ENCODE results near the gene PRDM16.

Gene PRDM16

GRCh38 chr1:3474016-3474415, 405.0 kb downstream of the PRDM16 start:
- no peak for DNase-seq

GRCh38 chr1:3474421-3474820, 405.4 kb downstream of the PRDM16 start:
- DNase-seq, result no peak

DNA sequence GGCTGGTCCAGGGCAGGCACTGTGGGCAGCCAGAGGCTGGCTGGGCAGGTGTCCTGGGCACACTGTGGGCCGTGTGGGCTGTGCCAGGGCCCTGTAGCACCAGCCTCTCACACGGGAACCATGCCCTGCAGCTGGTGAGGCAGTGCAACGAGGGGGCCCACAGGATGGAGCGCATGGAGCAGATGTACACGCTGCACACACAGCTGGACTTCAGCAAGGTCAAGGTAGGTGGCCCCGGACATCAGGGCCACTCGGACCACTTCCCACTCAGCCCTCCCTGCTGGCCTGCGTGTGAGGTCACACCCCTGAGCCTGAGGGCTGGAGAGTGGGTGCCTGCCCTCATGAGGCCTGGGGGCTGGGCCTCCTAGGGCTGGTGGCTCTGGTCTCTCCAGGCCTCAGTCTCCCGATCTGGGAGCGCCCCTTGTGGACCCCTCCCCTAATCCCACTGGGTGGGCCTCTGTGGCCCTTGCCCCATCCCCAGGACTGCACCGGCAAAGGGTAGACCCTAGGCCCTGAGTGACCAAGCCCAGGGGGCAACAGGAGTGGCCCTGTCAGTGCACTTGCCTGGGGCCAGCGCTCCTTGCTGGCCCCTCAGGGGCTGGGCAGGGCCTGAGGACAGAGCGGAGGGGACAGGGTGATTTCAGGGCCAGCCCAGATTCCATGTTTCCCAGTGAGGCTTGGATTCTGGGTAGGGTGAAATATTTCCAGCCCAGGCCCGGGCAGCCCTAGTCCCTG, 407.0 kb downstream of the PRDM16 start:
- DNase-seq, result no peak

- DNase-seq, result no peak
Measured at GRCh38 chr1:3476666-3477065, 407.7 kb downstream of the PRDM16 start.

GRCh38 chr1:3477241-3477995, 408.4 kb downstream of the PRDM16 start:
- no peak for DNase-seq

DNA sequence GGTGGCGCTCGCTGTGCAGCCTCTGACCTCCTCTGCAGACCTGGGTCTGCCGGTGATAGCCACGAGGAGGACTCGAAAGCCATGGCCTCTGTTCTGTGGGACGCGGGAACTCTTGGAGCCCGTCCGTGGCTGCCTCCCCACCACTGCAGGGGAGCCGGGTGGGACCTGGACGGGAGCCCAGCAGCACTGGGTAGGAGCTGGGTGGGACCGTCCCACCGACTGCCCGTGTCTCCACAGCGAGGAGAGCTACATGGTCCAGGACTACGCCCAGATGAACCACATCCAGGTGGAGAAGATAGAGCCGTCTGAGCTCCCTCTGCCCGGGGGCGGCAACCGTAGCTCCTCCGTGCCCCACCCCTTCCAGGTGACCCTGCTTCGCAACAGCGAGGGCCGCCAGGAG, 409.2 kb downstream of the PRDM16 start:
- DNase-seq, result no peak

GRCh38 chr1:3479511-3480368, 410.7 kb downstream of the PRDM16 start:
- no peak for DNase-seq

DNA sequence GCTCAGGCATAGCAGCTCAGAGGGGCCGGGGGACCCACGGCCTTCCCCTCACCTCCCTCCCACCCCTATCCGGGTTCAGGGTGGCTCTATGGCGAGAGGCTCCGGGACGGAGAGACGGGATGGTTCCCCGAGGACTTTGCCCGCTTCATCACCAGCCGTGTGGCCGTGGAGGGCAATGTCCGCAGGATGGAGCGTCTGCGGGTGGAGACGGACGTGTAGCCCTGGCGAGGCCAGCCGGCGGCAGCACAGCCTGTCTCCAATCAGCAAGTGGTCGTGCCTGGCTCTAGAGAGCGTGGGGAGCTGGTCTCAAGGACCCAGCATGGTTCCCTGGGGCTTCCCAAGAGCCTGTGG, 411.3 kb downstream of the PRDM16 start:
- no peak for DNase-seq

- DNase-seq, result no peak
Measured at GRCh38 chr1:3481046-3481445, 412.0 kb downstream of the PRDM16 start.

DNA sequence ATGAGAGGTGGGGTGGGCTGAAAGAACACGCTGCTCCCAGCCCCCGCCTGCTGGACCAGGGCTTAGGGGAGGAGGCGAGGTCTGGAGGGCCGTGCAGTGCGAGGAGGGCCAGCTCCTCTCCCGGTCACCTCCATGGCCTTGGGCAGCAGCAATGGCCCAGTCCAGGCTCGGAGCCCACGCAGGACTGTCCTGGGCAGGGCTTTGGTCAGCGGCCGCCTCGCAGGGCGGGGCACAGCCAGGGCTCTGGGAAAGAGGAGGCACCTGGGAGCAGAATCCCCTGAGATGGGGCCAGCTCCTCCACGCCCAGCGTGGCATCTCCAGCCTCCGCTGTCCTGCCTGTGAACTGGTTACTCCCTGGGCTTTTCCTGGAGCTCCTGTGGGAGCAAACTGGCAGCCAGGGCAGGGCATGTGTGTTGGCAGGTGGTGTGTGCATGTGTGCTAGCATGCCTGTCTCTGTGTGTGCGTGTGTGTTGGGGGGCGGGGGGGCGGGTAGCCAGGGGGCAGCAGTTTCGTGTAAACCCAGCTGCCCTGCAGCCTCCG, 412.9 kb downstream of the PRDM16 start:
- no peak for DNase-seq

DNA sequence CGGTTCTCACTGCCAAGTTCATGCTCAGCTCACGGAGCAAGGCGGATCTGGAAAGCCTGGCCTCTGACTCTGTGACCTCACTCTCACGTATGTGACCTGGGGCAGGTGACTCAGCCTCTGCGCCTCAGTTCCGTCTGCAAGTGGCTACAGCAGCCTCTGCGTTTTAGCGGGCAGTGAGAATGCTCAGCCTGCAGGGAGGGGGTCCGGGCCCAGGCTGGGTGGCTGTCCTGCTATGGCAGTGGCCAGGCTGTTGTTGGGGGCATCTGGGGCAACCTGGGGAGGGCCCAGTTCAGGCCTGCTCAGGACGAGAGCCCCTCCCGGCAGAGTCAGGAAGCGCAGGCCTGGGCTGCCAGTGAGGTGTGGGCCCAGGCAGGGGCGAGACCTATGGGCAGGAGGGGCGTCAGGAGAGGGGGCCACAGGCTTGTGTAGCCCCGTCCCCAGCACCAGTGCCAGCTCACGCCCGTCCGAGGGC, 413.4 kb downstream of the PRDM16 start:
- DNase-seq, result no peak

DNA sequence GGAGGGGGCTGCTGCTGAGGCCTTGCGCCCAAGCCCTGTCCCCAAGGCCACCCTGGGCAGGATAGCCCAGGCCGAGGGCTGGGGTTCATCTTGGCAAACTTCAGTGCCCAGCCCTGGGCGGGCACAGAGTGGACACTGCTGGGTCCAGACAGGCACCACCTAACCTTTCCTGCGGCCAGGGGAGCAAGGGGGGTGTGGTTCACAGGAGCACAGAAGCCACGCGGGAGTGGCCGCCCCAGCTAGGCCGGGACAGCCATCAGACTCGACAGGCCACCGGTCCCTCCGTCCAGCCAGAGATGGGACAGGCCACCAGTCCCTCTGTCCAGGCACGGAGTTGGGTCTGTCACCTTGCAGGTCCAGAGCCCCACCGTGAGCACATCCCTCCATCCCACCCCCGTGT, 414.4 kb downstream of the PRDM16 start:
- DNase-seq, result no peak

GRCh38 chr1:3483801-3484444, 414.9 kb downstream of the PRDM16 start:
- no peak for DNase-seq

DNA sequence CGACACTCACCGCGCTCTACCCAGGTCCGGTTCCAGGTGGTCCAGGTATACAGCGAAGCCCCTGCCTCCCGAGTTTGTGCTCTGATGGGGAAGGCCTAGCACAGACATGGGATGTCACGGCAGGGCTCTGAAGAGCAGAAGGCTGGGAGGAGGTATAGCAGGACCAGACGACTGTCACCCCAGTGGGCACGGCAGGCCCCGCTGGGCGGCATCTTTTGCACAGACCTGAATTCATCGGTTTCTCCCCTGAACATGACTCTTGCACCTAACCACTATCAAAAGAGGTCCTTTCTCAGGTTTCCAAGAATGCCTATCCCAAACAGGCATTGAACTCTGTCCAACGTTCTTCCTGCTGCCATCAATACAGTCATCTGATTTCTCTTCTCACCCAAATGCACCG, 416.0 kb downstream of the PRDM16 start:
- DNase-seq, result no peak
